A549 (cell line): Measurements from ENCODE around the gene PRSS21. TPM values are rescaled to one million over a fixed set of nuclear protein-coding genes. Genes with fewer than 3 reads are reported as not detected.

Experiments used
- ATAC-seq, 2 experiments: fragments of 200-7000 bp in 1 of 2; fragments of >200 bp in 1 of 2; cut with Nextera tagmentation in 1 of 2; cut with Tn5 transposase in 1 of 2; 3 replicates each; pipeline versions ENCODE4 v1.8.0 to v1.9.1; 2018 to 2020; ENCODE audit warnings: mild to moderate bottlenecking in 1 of 2, moderate library complexity in 1 of 2
- CTCF ChIA-PET: fragments of 300-600 bp; sonication (Branson Sonifier 250); formaldehyde crosslinking; extraction: SDS; loops from one replicate; lab custom pipeline; 2021; ENCODE audit warnings: antibody characterized with exemption, inconsistent platforms; lab: Yijun Ruan, JAX
- POLR2A ChIA-PET: fragments of 350-600 bp; formaldehyde crosslinking; extraction: SDS; loops from one replicate; lab custom pipeline; 2021; ENCODE audit warnings: antibody characterized with exemption, inconsistent platforms; lab: Yijun Ruan, JAX
- DNase-seq, 2 experiments: peaks; one replicate each; pipeline versions ENCODE4 v3.0.0 to v3.0.0-alpha.2; 2011 to 2016; ENCODE audit warnings: low read depth in 1 of 2, low spot score in 1 of 2
- FAIRE-seq: peaks from 2 replicates; lab custom pipeline; 2011; peaks lifted over from hg19 to GRCh38; lab: Jason Lieb, UNC
- H3K27ac ChIP-seq, 2 experiments: fragments of >200 bp; sonication (Bioruptor Twin); formaldehyde crosslinking; 3 replicates each; pipeline ENCODE4 v1.5.1; 2016 to 2017
- H3K4me1 ChIP-seq: fragments of >200 bp; sonication (Bioruptor Twin); formaldehyde crosslinking; 3 replicates; pipeline ENCODE4 v1.6.1; 2016
- H3K4me2 ChIP-seq: fragments of >200 bp; sonication (Bioruptor Twin); formaldehyde crosslinking; 3 replicates; pipeline ENCODE4 v1.6.1; 2016
- H3K4me3 ChIP-seq: fragments of >200 bp; sonication (Bioruptor Twin); formaldehyde crosslinking; 3 replicates; pipeline ENCODE4 v1.5.1; 2016
- H3K9me3 ChIP-seq: fragments of >200 bp; sonication (Bioruptor Twin); formaldehyde crosslinking; 3 replicates; pipeline ENCODE4 v1.6.1; 2016
- BHLHE40 ChIP-seq: IDR thresholded peaks from 2 replicates; pipeline ENCODE4 v1.6.1; 2012; ENCODE audit warnings: low read depth, low read length, inconsistent platforms
- CBX8 ChIP-seq: fragments of 200-600 bp; sonication (generic); IDR thresholded peaks from 2 replicates; pipeline ENCODE4 v1.6.1; 2016
- ELK1 ChIP-seq: fragments of 150-350 bp; IDR thresholded peaks from 2 replicates; pipeline ENCODE4 v1.6.1; 2014; ENCODE audit warnings: low read depth, mild to moderate bottlenecking, low read length
- FOSB ChIP-seq: fragments of 250-450 bp; sonication (Bioruptor Pico); IDR thresholded peaks from 2 replicates; pipeline ENCODE4 v1.5.0; 2020; ENCODE audit warnings: mild to moderate bottlenecking, moderate library complexity
- FOSL2 ChIP-seq, 2 experiments: fragments of 450-650 bp in 1 of 2; fragments of >200 bp in 1 of 2; sonication (Bioruptor Twin) in 1 of 2; formaldehyde crosslinking; IDR thresholded peaks; 2 replicates each; pipeline versions ENCODE4 v1.5.0 to v1.6.1; 2016 to 2020; ENCODE audit warnings: mild to moderate bottlenecking in 1 of 2, moderate library complexity in 1 of 2
- HMGXB4 ChIP-seq: fragments of 250-450 bp; sonication (Bioruptor Pico); IDR thresholded peaks from 2 replicates; pipeline ENCODE4 v1.5.0; 2021; ENCODE audit warnings: mild to moderate bottlenecking, moderate library complexity, borderline replicate concordance
- HOXB5 ChIP-seq: fragments of 250-450 bp; sonication (Bioruptor Pico); IDR thresholded peaks from 2 replicates; pipeline ENCODE4 v1.5.0; 2020; ENCODE audit warnings: mild to moderate bottlenecking, moderate library complexity
- MAX ChIP-seq: IDR thresholded peaks from 2 replicates; pipeline ENCODE4 v1.6.1; 2012
- NFE2L2 ChIP-seq: fragments of 150-350 bp; conservative IDR thresholded peaks from 2 replicates; pipeline ENCODE4 v1.6.1; 2014; ENCODE audit warnings: low read length
- PBX3 ChIP-seq: IDR thresholded peaks from 2 replicates; pipeline ENCODE4 v1.6.1; 2012
- PHF8 ChIP-seq: fragments of 200-600 bp; sonication (generic); IDR thresholded peaks from 2 replicates; pipeline ENCODE4 v1.6.1; 2016; ENCODE audit warnings: low read depth, mild to moderate bottlenecking, antibody characterized with exemption, moderate library complexity, borderline replicate concordance
- POLR2A ChIP-seq: IDR thresholded peaks from 2 replicates; pipeline ENCODE4 v1.6.1; 2012; ENCODE audit warnings: mild to moderate bottlenecking, low read length
- RARB ChIP-seq: fragments of 250-450 bp; sonication (Bioruptor Pico); IDR thresholded peaks from 2 replicates; pipeline ENCODE4 v1.8.0; 2021; ENCODE audit warnings: mild to moderate bottlenecking, moderate library complexity
- REST ChIP-seq: fragments of 200-600 bp; sonication (generic); IDR thresholded peaks from 2 replicates; pipeline ENCODE4 v1.6.1; 2016; ENCODE audit warnings: antibody characterized with exemption, mild to moderate bottlenecking, moderate library complexity
- RFX5 ChIP-seq: fragments of 450-650 bp; IDR thresholded peaks from 2 replicates; pipeline ENCODE4 v1.7.1; 2014; ENCODE audit warnings: antibody characterized with exemption, mild to moderate bottlenecking, moderate library complexity
- TP53 ChIP-seq: fragments of 250-450 bp; sonication (Bioruptor Pico); IDR thresholded peaks from 2 replicates; pipeline ENCODE4 v1.5.0; 2021; ENCODE audit warnings: mild to moderate bottlenecking, moderate library complexity
- ZFP36 ChIP-seq: fragments of 450-650 bp; IDR thresholded peaks from 2 replicates; pipeline ENCODE4 v1.6.1; 2014; ENCODE audit warnings: borderline replicate concordance; ENCODE audit not compliant: partially characterized antibody
- WGBS: methylation state at CpG from one replicate; pipeline ENCODE4 v1.1.6; 2017; ENCODE audit errors: missing lambda C conversion rate; 5-methylcytosine and 5-hydroxymethylcytosine counted together
- polyA plus RNA-seq, 4 experiments: library from polyadenylated mRNA; depleted of rRNA in 3 of 4; stranded (reverse); fragments of >200 nt; fragmentation: RNase III in 1 of 4; extraction: RNeasy Plus Mini Kit Qiagen cat#74134 plus additional on column Dnase treatment in 1 of 4; gene quantifications; 2 replicates in 3 of 4; 3 replicates in 1 of 4; pipeline ENCODE4 v1.2.3, GENCODE V29; 2011 to 2017

Gene PRSS21
- polyA plus RNA-seq, 2 of the 4 experiments (the other 2 are of a cell fraction): 0.12 to 0.23 TPM

GRCh38 chr16:2806286-2806685, 10.8 kb upstream of the PRSS21 start:
- 41% methylated on average over 5 of the region's 5 CpGs for WGBS
- CTCF ChIA-PET: interaction anchor here (1.0 to 1.1 kb wide), 2 partner anchors 17 to 33 kb away, joined by 4 read pairs; no protein-coding TSS in a partner anchor

More at GRCh38 chr16:2806286-2806685, 10.8 kb upstream of the PRSS21 start:
- Histone ChIP-seq H3K4me2 (no peak overlapping the region), H3K4me1 (no peaks in the 10 kb centered on the region), H3K9me3 (peaks cover 26% of the 10 kb centered on the region), H3K4me3 (no peak overlapping the region), H3K27ac (no peak overlapping the region)
- POLR2A ChIA-PET: no interaction called here
- TF ChIP-seq RARB (CRISPR knock-in tag): no peak
- no peak for TF ChIP-seq FOSB
- no peak for TF ChIP-seq POLR2A
- TF ChIP-seq ELK1: no peak
- no peak for TF ChIP-seq BHLHE40
- no peak for TF ChIP-seq REST
- TF ChIP-seq FOSL2 (IDR thresholded peaks at IDR 0.05): no peak
- TF ChIP-seq FOSL2 (CRISPR knock-in tag; IDR thresholded peaks at IDR 0.05): no peak
- no peak for TF ChIP-seq NFE2L2
- TF ChIP-seq HMGXB4: no peak
- no peak for TF ChIP-seq MAX
- no peak for TF ChIP-seq PHF8
- TF ChIP-seq CBX8: no peak
- no peak for TF ChIP-seq PBX3
- no peak for TF ChIP-seq HOXB5
- no peak for TF ChIP-seq RFX5
- no peak for TF ChIP-seq TP53 (CRISPR knock-in tag)
- TF ChIP-seq ZFP36: no peak
- ATAC-seq (no peak), FAIRE-seq (no peak), DNase-seq (no peak)
